ENCODE results near the gene ADI1.

ADI1 gene, protein sequence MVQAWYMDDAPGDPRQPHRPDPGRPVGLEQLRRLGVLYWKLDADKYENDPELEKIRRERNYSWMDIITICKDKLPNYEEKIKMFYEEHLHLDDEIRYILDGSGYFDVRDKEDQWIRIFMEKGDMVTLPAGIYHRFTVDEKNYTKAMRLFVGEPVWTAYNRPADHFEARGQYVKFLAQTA

DNA sequence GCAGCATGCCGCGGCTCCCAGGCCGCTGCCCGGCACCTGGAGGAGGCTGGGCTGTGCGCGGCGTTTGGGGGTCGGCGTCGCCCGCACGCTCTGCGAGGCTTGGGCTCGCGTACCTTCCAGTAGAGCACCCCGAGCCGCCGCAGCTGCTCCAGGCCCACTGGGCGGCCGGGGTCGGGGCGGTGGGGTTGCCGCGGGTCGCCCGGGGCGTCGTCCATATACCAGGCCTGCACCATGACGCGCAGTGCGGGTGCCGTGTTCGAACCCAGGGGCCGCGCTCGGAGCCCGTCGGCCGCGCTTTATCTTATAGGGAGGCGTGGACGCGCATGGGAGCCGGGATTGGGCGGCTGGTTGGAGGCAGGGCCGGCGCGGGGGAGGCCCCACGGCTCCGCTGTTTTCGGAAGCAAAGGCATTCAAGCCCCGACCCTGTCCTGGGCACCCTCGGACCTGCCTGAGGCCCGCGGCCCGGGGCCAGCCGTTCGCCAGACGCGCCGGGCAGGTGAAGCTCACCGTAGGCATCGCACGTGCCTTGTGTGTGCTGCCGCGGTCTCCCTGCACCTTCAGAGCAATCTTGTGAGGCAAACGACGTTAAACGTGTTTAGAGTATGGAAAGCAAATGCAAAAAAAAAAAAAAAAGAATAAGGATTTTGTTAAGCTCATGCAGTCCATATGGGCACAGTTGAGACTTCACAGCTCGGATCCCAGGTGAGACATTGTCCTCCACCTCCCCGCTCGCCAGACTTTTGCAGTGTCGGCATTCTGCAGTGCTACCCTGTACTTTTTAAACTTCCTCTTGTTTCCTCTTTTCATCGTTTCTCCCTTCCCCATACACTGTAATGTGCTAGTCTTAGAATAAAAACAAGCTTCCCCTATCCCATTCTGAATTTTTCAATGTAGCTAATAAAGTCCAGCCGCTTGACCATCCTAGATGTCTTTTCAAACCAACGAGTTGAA, at the start of gene ADI1:
Gene ADI1 (minus strand): TSS at position 277 of the 951 bp plus-strand sequence. CDS start 44 bp downstream, at position 233.
- no peak for DNase-seq

DNA sequence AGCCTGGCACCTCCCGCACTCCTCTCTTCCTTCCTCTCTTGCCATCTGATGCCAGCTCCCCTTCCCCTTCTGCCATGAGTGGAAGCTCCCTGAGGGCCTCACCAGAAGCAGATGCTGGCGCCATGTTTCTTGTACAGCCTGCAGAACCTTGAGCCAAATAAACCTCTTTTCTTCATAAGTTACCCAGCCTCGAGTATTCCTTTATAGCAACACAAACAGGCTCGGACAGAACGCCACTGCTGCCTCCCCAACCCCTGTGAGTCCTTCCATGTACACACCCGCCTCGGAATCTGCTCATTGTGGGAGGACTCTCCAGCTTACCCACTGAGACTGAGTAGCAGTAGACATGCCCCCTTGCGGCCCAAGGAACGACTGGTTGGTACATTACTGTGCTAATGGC, 47.5 kb upstream of the ADI1 start:
- DNase-seq: no peak

DNA sequence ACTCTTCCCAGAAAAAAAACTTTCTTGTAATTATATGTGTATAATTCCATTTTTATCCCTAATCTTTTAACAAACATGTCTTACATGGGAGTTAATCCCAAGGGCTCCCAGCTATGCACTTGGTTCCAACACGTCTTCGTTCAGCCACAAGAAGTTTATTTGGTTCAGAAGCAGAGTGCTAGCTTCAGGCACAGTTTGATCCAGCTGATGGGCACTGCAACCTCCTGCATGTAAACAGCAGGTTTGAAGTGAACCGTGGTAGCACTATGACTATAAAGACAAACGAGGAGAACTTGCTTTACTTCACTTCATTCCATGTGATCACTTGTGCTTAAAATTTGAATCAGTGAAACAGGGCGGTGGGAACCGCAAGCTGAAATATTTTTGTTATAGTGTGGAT, 45.8 kb upstream of the ADI1 start:
- DNase-seq: no peak

DNA sequence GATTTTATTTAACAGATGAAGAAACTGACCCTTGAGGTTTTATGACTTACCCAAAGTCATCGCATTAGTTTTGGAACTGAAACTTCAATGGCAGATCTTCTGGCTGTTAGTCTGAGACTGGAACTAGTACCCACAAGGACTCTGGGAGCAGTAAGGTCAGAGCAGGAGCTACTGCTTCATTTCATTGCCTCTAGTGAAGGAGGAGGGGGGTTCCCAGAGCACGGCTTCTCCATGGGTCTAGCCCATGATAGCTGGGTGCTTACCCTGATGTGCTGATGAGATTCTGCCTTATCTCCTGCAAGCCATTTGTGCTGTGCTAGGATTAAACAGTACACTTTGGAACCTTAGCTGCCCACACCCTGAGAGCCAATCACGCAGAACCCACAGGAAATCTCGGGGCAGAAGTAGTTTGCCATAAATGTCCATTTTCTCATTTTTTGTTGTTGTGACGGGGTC, 44.2 kb upstream of the ADI1 start:
- DNase-seq: no peak

DNA sequence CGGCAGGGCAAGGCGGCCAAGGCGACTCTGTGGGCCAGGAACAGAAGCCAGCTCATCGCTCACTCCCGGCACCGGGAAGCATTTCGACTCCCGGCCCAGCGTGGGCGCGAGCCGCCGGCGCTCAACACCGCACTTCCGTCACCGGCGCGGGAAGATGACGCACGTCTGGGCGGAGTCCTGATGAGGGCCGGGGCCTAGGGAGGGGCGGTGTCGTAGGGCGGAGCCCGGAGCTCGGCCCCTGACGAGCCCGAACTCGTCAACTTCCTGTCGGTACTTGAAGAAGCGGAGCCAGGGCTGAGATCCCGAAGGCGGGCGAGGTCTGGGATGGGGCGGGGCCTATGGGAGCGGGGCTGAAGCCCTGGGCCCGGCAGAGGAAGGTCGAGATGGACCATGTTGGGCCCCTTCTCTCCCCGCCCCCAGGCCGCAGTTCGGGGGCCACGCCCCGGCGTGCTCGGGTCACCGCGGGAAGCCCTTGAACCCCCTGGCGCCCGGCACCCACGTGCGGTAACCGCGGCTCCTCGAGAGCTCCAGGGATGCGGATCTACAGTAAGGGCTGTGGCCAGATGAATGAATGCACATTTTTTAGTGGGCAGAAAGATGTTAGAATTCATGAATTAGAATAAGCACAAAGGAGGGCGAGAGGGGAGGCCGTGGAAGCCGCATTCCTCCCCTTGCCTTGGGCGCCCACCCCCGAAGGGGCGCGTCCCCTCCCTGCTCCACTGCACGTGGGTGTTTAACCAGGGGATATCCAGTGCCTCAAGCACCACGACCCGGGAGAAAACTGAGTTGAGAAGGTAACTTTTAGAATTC, 39.1 kb upstream of the ADI1 start, which contains the start of gene RNASEH1:
Gene RNASEH1 (minus strand): TSS at position 129 of the 810 bp plus-strand sequence. CDS start 73 bp downstream, at position 56.
- DNase-seq: peak; percentile 91

DNA sequence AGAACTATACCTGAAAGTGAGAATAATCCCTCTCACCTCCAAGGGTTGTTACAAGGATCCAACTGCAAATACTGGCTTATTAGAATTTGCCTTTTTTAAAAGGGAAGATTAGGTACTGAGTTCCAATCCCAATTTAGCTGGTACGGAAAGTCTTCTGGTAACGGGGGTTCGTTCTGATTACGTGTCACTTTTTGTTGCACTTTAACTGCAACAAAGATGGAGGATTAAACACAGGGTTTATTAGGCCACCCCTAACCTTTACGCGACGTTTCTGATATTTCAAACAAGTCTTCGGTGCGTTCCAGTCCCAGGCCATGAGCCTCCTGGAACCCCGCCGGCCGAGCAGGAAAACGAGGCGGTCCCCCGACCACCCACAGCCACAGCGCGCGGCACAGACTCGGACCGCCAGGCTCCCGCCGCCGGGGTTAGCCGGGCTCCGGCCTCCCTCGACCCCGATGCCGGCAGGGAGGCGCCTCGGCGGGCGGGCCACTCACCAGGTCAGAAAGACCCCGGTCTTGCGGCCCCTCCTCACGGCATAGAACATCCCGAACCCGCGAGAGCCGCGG, 38.4 kb upstream of the ADI1 start:
- DNase-seq: no peak

DNA sequence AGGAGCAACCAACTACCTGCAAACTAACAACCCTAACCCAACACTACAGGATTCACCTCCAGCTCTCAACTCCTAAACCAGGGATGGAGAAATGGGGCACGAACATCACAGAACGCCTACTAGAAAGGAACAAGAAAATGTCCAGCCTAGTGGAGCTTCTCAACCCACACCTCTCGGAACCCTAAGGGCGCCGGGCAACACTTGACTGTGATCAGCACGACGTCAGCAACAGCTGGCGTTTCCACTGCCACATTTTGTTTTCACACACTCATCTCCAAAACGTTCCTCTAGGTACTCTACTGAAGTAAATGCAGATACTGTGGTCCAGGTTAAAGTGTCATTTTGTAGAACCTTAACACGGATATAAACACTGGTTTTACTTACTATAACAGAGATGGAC, 34.6 kb upstream of the ADI1 start:
- DNase-seq: no peak

DNA sequence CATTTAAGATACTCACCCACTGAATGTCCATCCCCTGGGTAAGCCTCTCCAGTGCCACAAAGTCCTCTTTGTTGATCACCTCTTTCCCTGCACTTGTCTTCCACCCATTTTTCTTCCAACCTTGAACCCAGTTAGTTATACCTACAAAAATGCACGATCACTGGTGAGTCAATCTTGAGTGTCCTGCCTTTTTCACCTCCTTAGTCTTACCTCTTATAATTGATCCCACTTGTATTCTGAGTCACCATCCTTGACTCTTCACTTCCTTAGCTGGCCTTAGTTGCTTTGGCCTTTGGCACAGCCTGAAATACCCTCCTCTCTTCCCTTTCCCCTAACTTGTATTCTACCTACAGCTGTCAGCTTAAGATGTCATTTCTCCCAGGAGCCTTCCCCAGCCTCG, 28.6 kb upstream of the ADI1 start:
- no peak for DNase-seq

DNA sequence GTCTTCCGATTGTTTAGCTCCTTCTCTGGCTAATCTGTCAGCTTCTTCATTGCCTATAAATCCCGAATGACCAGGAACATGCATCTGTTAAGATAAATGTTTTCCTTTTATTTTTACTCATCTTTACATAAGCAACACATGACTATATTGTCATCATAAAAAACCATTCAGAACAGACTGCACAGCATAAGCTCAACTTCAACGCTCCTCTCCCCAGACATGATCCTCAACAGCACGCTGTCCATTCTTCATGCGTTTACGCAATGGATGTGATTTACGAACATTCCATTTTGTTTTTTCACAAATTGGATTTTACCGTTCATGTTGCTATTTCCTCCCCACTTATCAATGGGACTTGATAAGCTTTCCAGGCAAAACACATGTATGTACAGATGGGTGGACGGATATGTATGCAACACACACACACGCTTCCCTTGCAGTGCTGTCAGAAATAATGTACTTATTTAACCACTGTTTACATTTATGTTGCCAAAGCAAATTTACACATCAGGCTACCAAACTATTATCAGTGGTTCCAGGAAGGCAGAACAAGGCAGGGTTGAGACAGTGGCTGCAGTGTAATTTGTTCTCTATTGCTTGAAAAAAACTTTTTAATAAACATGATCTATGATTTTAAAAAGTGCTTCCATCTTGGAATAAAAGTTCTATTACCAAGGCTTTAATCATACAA, 26.6 kb upstream of the ADI1 start:
- DNase-seq: no peak

DNA sequence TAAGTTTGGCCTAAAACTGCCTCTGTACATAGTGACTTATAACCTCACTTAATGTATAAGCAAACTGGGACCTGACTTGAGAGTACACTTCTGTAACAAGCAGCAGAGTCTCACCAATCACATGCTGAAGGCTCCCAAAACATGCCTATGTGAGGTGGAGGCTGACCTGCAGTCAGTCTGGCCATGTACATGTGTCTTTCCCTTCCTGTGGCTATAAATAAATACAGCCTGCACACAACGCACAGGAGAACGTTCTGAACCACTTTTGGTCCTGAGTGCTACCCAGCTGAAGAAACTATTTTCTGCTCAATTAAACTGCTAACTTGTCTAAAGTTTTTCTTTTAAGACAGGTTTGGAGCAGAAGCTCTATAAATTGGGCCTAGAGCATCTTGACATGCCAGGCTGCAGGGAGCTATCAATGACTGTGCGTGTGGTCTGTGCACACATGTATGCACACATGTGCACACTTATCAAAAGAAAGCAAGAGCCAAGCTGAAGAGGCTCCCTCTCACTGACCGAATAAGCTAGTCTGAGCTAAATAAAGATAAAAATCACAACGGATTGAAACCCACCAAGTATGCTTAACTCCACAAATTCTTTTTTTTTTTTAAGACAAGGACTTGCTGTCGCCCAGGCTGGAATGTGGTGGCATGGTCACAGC, 23.8 kb upstream of the ADI1 start:
- no peak for DNase-seq

DNA sequence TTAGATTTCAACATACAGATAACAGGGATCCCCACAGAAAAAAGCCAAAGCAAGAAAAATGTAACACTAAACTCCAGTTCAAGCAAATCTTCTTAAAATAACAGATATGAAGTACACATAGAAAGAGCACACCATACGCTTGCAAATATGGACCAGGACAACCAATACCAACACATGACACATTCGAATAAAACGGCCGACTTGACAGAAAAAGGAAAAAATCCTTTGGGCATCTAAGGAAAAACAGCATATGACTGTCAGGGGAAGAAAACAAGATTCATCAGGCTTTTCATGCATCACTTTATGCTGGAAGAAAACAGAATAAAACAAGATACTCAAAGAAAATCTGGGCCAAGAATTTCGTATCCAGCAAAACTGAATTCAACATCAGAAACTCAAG, 22.8 kb upstream of the ADI1 start:
- no peak for DNase-seq

DNA sequence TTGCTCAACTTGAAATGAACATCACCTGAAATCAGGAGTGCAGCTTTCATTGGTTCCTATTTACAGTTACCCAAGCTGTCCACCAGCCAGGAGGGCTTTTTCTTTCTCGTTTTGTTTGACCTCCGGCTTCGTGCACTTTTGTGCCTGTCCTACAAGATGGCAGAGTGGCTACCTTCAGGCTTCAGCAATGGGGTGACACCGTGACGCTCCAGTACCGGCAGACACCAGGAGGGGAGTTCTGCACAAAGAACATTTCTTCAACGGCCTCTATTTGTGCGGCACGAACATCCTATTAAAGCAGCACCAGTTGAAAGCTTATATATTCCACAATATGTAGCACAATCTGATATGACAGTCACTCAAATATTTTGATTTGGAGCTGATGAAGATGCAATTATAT, 20.5 kb upstream of the ADI1 start:
- no peak for DNase-seq

DNA sequence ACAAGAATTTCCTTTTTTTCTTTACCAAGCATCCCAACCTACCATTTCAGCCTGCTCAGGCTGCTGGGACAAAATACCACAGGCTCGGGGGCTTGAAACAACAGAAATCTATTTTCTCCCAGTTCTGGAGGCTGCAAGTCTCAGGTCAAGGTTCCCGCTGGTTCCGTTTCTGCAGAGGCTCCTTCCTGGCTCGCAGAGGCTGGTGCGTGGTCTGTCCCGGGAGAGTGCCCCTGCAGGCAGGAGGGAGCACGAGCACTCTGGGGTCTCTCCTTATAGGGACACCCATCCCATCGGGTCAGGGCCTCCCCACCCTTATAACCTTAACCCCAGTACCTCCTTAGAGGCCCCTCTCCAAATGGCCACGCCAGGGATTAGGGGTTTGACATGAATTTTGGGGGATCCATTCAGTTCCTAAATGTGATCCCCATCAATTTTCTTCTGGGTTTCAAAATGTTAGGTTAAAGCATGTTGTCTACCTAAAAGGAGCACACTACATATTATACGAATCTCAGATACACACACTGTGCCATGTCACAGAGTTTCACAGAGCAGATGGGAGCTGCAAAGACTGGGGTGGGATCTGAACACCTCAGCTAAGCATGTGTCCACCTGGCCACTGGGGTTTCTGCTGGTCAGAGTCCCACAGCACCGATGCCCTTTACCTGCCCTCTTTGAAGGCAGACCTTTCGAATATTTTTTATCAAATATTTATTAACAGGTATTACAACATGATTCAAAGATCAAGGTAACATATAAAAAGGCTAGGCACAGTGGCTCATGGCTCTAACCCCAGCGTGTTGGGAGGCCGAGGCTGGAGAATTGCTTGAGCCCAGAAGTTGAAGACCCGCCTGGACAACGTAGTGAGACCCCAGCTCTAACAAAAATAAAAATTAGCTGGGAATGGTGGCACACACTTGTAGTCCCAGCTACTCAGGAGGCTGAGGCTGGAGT, 17.6 kb upstream of the ADI1 start:
- DNase-seq: no peak

DNA sequence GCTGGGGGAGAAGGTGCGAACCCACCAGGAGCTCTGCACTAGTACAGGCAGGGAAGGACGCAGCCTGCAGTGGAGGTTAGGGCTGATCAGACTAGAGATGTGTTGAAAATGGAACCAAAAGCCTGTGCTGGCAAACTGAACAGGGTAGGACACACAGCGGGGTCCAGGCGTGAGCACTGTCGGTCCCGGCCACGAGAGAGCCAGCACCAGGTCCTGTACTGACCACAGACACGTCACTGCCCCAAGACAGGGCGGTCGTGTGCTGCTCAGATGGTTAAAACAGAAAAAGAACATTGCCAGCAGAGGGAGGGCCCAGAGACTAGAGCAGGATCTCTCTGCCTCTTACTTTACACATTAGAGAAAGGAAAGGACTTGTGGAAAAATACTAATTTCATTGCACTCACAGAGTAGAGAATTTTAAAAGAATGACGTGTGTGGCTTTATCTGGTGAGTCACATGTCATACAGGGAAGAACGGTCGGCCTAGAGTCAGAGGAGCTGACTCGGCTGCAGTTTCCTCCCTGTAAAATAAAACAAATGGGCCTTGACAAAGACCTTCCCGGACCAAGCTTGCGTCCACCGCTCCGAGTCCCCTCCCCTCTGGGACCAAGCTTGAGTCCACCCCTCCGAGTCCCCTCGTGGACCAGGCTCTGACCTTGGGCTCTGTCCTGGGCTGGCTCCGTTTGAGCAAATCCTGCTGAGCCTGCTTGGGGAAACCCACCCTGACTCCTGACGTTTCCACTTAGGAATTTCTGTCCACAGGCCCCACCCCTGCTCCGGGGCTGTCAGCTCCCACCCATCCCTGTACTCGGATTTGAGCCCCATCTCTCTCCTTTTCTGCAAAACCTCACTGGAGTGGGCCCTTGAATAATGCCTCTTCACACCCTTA, 16.7 kb upstream of the ADI1 start:
- DNase-seq: no peak

DNA sequence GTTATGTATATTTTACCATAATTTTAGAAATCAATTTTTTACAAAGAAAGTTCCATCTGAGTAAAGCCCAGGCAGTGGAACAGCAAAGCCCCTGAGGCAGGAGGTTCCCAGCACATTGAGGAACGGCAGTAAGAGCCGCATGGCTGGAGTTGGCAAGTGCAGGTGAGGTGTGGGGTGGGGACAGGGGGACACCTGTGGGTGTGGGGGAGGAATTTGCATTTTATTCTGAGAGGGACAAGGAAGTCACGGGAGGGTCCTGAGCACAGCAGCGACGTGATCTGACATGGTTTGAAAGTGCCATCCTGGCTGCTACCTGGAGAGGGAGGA, 16.1 kb upstream of the ADI1 start:
- no peak for DNase-seq

DNA sequence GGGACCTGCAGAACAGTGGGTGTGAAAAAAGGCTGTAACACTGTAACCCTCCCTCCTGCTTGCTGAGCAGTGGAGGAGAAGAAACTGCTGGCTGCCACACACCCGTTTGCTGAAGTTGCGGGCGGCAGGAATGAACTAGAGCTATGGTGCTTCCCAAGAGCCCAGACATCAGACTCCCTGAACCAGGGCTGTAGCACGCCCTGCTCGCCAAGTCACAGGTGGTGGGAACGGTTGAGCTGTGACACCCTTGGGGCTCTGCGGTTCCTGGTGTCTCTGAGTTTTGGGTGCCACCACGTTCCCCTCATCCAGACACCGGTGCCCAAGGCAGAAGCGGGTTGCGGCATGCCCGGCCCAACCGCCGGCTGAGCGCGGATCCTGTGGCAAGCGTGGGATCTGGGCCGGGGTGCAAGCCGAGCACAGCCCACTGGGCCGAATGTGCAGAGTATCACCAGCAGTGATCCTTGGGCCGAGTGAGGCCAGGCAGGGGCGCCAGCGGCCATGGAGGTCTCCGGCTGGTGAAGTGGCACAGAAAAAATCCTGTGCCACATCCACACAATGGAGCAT, 15.0 kb upstream of the ADI1 start:
- no peak for DNase-seq

DNA sequence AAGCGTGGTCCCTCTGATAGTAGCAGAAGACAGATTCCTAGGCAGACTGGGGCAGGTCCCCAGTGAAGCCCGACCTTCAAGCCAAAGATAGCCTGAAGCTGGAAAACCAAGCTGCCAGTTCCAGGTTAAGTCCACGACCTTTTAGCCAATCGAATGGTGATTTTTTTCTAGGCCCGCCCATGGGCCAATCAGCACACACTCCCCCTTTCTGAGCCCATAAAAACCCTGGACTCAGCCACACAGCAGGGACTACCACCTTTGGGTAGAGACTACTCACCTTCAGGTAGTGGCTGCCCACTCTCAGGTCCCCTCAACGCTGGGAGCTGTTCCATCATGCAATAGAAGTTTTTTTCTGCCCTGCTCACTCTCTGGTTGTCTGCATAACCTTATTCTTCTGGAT, 14.5 kb upstream of the ADI1 start:
- no peak for DNase-seq

DNA sequence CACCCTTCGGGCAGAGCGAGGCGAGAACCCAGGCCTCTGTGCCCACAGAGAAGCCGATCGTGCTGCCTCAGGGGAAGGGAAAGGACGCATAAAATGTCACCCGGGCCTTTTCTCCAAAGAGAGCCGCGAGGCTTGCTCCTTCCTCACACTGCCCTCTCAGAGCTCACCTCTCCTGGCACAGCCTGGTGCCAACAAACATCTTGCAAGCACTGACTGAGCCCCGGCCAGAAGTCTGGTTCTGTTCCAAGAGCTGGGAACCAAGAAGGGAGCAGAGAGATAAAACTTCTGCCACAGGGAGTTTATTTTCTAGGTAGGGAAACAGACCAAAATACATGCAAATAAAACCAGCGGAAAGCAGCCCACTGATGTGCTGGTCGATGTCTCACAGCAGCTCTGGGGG, 13.6 kb upstream of the ADI1 start:
- DNase-seq: no peak

DNA sequence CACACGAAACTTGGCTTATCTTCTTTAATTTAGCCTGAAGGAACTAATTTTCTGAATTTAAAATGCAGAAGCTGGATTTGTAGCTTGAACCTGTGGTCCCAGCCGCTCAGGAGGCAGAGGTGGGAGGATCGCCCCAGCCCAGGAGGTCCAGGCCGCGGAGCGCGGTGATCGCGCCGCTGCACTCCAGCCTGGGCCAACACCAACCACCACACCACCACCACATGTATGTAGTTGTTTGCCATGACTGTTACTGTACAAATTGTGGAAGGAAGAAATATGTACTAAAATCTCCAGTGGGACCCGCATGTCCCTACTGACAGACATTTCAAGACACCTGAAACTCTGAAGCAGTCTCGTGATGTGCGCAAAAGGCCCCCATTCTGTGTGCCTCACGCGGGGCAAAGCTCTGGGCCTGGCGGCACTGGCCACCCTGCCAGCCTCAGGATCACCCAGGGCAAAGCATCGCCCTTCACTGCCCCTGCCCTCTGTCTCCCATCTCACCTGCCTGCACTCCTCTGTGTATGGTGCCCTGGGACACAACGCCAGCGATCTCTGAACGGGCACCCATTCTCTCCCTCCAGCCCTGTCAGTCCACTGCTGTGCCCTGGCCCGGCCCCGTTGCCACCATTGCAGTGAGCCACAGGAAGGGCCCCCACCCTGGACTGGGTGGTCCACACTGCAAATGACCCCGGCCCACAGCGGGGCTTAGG, 10.1 kb upstream of the ADI1 start:
- no peak for DNase-seq

Measured in NCI-H1436 treated with DMSO at 0.1 percent for 48 hours (cell line).